Fibroblast of mammary gland (primary cell): Measurements from ENCODE around the gene PLEKHH2.

Experiments
- DNase-seq: peaks from one replicate; pipeline ENCODE4 v3.0.0-alpha.2; 2010; ENCODE audit warnings: low read depth
- H3K4me3 ChIP-seq: 2 replicates; pipeline ENCODE4 v1.5.1; 2011; ENCODE audit warnings: low read depth, mild to moderate bottlenecking, low read length, moderate library complexity; ENCODE audit not compliant: control insufficient read depth
- TF ChIP-seq, protein P1 (sequence below): conservative IDR thresholded peaks from 2 replicates; pipeline ENCODE4 v1.5.1; 2011; ENCODE audit warnings: low read depth, low read length, inconsistent platforms; ENCODE audit not compliant: control insufficient read depth, insufficient read depth

PLEKHH2 gene

DNA sequence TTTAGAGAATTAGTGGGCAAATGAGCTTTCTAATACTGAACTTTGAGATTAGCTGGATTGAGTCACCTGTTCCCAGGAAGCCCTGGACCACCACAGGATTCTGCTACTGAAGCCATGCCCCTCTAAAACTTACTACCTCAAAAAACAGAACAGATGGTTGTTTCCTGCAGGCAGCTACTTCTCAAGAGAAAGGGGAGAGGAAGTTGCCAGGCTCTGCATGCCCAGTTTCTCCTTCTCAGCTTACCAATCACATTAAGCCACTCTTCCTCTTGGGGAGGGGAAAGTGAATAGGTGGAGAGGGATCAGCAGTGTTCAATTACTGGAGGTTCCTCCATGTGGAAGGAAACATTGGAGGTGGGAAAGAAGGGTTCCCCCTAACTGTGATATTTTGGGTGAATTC, 64.1 kb downstream of the PLEKHH2 start:
- no peak for DNase-seq
- TF ChIP-seq, protein P1, sequence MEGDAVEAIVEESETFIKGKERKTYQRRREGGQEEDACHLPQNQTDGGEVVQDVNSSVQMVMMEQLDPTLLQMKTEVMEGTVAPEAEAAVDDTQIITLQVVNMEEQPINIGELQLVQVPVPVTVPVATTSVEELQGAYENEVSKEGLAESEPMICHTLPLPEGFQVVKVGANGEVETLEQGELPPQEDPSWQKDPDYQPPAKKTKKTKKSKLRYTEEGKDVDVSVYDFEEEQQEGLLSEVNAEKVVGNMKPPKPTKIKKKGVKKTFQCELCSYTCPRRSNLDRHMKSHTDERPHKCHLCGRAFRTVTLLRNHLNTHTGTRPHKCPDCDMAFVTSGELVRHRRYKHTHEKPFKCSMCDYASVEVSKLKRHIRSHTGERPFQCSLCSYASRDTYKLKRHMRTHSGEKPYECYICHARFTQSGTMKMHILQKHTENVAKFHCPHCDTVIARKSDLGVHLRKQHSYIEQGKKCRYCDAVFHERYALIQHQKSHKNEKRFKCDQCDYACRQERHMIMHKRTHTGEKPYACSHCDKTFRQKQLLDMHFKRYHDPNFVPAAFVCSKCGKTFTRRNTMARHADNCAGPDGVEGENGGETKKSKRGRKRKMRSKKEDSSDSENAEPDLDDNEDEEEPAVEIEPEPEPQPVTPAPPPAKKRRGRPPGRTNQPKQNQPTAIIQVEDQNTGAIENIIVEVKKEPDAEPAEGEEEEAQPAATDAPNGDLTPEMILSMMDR: no peak
- H3K4me3 ChIP-seq: no peak overlapping the region

GRCh38 chr2:43707255-43708015, 70.4 kb downstream of the PLEKHH2 start:
- TF ChIP-seq, protein P1: no peak
- peak; percentile 95 for DNase-seq
- no peak overlapping the region for H3K4me3 ChIP-seq

DNA sequence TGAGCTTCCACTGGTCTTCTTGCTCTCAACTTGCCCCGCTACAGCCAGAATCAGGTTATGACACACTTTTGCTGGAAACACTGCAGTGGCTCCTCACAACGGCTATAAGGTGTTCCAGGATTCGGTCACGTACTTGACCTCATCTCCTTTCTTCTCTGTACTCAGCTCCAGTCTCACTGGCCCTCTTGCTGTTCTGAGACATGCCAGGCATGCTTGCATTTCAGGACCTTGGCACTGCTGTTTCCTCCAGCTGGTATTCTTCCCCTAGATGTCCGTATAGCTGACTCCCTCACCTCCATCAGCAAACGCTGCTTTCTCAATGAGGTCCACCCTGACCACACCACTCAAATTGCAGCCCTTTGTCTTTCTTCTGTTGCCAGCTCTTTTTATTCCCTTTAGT, 71.1 kb downstream of the PLEKHH2 start:
- no peak for DNase-seq
- no peak overlapping the region for H3K4me3 ChIP-seq
- TF ChIP-seq, protein P1: no peak

DNA sequence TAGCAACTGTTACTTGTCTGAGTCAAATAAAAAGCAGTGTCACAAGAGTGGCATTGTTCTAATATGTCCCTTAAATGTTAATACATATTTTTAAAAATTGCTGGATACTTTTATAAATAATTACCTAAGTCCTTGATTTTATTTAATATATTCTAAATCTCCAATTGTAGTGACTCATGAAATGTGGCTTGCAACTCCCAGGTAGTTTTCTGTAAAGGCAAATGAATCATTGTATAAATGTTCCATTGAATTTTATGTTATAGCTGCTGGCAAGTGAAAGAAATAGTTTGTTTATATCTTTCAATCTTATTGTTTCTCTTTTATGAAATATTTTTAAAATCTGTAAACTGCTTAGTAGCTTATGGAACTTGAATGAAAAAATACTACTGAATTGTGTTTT, 71.8 kb downstream of the PLEKHH2 start:
- DNase-seq: peak; percentile 57
- H3K4me3 ChIP-seq: no peak overlapping the region
- TF ChIP-seq, protein P1: no peak

DNA sequence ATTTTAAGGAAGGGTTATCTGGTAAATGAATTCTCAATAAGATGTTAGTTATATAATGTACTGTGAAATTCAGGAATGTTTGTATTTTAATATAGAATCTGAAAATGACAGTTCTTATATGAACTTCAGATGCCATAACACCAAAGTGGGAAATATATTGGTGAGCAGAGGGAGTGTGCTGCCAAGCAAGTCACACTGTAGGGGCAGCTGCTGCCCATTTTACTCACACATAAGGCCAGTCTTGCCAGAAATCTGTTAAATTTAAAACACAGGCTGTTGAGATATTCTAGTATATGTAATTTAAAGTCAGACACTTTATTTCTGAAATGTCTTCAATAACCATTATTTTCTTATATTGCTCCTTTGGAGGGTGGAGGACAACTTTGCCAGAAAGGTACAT, 73.8 kb downstream of the PLEKHH2 start:
- H3K4me3 ChIP-seq: no peak overlapping the region
- DNase-seq: no peak
- TF ChIP-seq, protein P1: no peak

- TF ChIP-seq, protein P1: no peak
- H3K4me3 ChIP-seq: no peak overlapping the region
- peak; percentile 90 for DNase-seq
These were observed 77.1 kb downstream of the PLEKHH2 start for GRCh38 chr2:43714164-43714563.
